GM12878 (cell line): Measurements from ENCODE around the gene CACTIN. TPM values are rescaled to one million over a fixed set of nuclear protein-coding genes. Genes with fewer than 3 reads are reported as not detected.

ENCODE experiments used
- ATAC-seq: fragments of 200-7000 bp; cut with Tn5 transposase; 3 replicates; pipeline ENCODE4 v1.9.1; 2020; ENCODE audit warnings: mild to moderate bottlenecking, moderate library complexity
- BruUV-seq: library from RNA; stranded (reverse); fragments of 400-500 nt; replicated peaks from 2 replicates; lab custom pipeline; 2021; lab: Mats Ljungman, UMichigan
- CTCF ChIA-PET: fragments of 300-600 bp; sonication (Branson Sonifier 250); formaldehyde crosslinking; extraction: SDS; loops from one replicate; lab custom pipeline; 2021; ENCODE audit warnings: inconsistent platforms; lab: Yijun Ruan, JAX
- POLR2A ChIA-PET: fragments of 350-600 bp; formaldehyde crosslinking; extraction: SDS; loops from one replicate; lab custom pipeline; 2021; ENCODE audit warnings: inconsistent platforms; lab: Charles Lee
- RAD21 ChIA-PET: fragments of 300-600 bp; sonication (Branson Sonifier 250); formaldehyde crosslinking; loops from one replicate; lab custom pipeline; 2023; ENCODE audit warnings: antibody characterized with exemption; ENCODE audit not compliant: unreplicated experiment; lab: Charles Lee
- SMC1A ChIA-PET: fragments of 300-600 bp; sonication (Branson Sonifier 250); formaldehyde crosslinking; loops from one replicate; lab custom pipeline; 2023; ENCODE audit not compliant: unreplicated experiment, uncharacterized antibody; lab: Charles Lee
- DNase-seq: peaks from one replicate; pipeline ENCODE4 v3.0.0-alpha.2; 2011; ENCODE audit warnings: low read depth, low spot score
- FAIRE-seq: peaks from 3 replicates; lab custom pipeline; 2011; peaks lifted over from hg19 to GRCh38; lab: Jason Lieb, UNC
- H2AFZ ChIP-seq: 2 replicates; pipeline ENCODE4 v1.6.0; 2011; ENCODE audit warnings: low read depth, low read length, control low read depth; ENCODE audit not compliant: control insufficient read depth
- H3K27ac ChIP-seq: 2 replicates; pipeline ENCODE4 v1.5.1; 2011; ENCODE audit warnings: control low read depth; ENCODE audit not compliant: control insufficient read depth, insufficient read depth
- H3K27me3 ChIP-seq, 2 experiments: replicated peaks in 1 of 2; 2 replicates each; pipeline versions ENCODE4 v1.6.0 to v1.6.1; 2011; ENCODE audit warnings: low read length in 1 of 2; ENCODE audit not compliant: control insufficient read depth in 2 of 2, insufficient read depth in 2 of 2
- H3K36me3 ChIP-seq, 2 experiments: 2 replicates each; pipeline ENCODE4 v1.5.1; 2011; ENCODE audit warnings: low read length in 1 of 2; ENCODE audit not compliant: control insufficient read depth in 2 of 2, insufficient read depth in 2 of 2
- H3K4me1 ChIP-seq: 2 replicates; pipeline ENCODE4 v1.6.1; 2011; ENCODE audit warnings: mild to moderate bottlenecking, low read length, moderate library complexity, mixed read lengths; ENCODE audit not compliant: control insufficient read depth, insufficient read depth
- H3K4me2 ChIP-seq: 2 replicates; pipeline ENCODE4 v1.6.0; 2011; ENCODE audit warnings: control low read depth; ENCODE audit not compliant: control insufficient read depth, insufficient read depth
- H3K4me3 ChIP-seq: fragments of 200-600 bp; sonication (generic); 2 replicates; pipeline ENCODE4 v1.5.1; 2016
- H3K79me2 ChIP-seq: 2 replicates; pipeline ENCODE4 v1.6.0; 2011; ENCODE audit warnings: low read length; ENCODE audit not compliant: control insufficient read depth, insufficient read depth
- H3K9ac ChIP-seq: 2 replicates; pipeline ENCODE4 v1.8.0; 2011; ENCODE audit warnings: low read length, control low read depth, mixed read lengths; ENCODE audit not compliant: control insufficient read depth, insufficient read depth
- H3K9me3 ChIP-seq: replicated peaks from 3 replicates; pipeline ENCODE4 v1.5.1; 2011; ENCODE audit warnings: mild to moderate bottlenecking, low read length; ENCODE audit not compliant: control insufficient read depth, insufficient read depth
- H4K20me1 ChIP-seq: 2 replicates; pipeline ENCODE4 v1.6.0; 2011; ENCODE audit not compliant: control insufficient read depth, insufficient read depth
- EP300 ChIP-seq, 2 experiments: fragments of 150-350 bp in 1 of 2; IDR thresholded peaks; 2 replicates each; pipeline ENCODE4 v1.6.1; 2011 to 2012; ENCODE audit warnings: low read depth in 2 of 2, low read length in 2 of 2, borderline replicate concordance in 1 of 2, improper control_type of control experiment in 1 of 2, inconsistent platforms in 1 of 2; ENCODE audit not compliant: control insufficient read depth in 1 of 2
- NFYB ChIP-seq: IDR thresholded peaks from 2 replicates; pipeline ENCODE4 v1.6.1; 2011; ENCODE audit warnings: low read depth, mild to moderate bottlenecking, low read length, improper control_type of control experiment, moderate library complexity; ENCODE audit not compliant: insufficient read depth
- POLR2A ChIP-seq: IDR thresholded peaks from 2 replicates; pipeline ENCODE4 v1.6.1; 2011; ENCODE audit warnings: low read depth, mild to moderate bottlenecking, low read length
- POLR2AphosphoS5 ChIP-seq: IDR thresholded peaks from 2 replicates; pipeline ENCODE4 v1.6.1; 2011; ENCODE audit warnings: mild to moderate bottlenecking, low read length, inconsistent platforms
- ZBTB4 ChIP-seq: fragments of 450-650 bp; formaldehyde crosslinking; IDR thresholded peaks from 2 replicates; pipeline ENCODE4 v1.4.0; 2022; ENCODE audit warnings: mild to moderate bottlenecking, moderate library complexity
- ZNF24 ChIP-seq: fragments of 450-650 bp; IDR thresholded peaks from 2 replicates; pipeline ENCODE4 v1.6.1; 2017; ENCODE audit warnings: antibody characterized with exemption, mild to moderate bottlenecking
- WGBS: methylation state at CpG from one replicate; pipeline ENCODE4 v1.1.6; 2016; ENCODE audit warnings: low lambda C conversion rate; ENCODE audit not compliant: insufficient replicate concordance, insufficient coverage; ENCODE audit errors: missing lambda C conversion rate; 5-methylcytosine and 5-hydroxymethylcytosine counted together
- in situ Hi-C: fragments of 300-500 bp; cut with MboI; formaldehyde crosslinking; loops from 9 replicates; pipeline ENCODE4 v1.14.3; 2018; ENCODE audit warnings: mixed read lengths
- intact Hi-C: fragments of 100-400 bp; cut with micrococcal nuclease; formaldehyde crosslinking; loops from one replicate; pipeline ENCODE4 v1.14.2; 2022; ENCODE audit not compliant: unreplicated experiment
- polyA plus RNA-seq, 11 experiments: library from polyadenylated mRNA; depleted of rRNA in 4 of 11; unstranded in 6 of 11; stranded (reverse) in 5 of 11; fragments of >200 nt; fragmentation: Nextera tagmentation in 4 of 11; fragmentation: Illumina TruSeq in 1 of 11; extraction: Ambion mirVana in 4 of 11; extraction: Trizol in 1 of 11; gene quantifications; 1 replicate in 1 of 11; 2 replicates in 10 of 11; pipeline versions ENCODE4 v1.2.1 to v1.2.3, GENCODE V29; 2011 to 2016; ENCODE audit warnings: inconsistent platforms in 2 of 11, missing spikeins in 2 of 11, low read depth in 1 of 11
- total RNA-seq, 4 experiments: library from RNA; depleted of rRNA in 3 of 4; stranded (reverse); fragments of >200 nt in 3 of 4; fragmentation: Illumina TruSeq in 1 of 4; extraction: Trizol in 1 of 4; gene quantifications; 2 replicates each; pipeline versions ENCODE4 v1.2.1 to v1.2.3, GENCODE V29; 2013 to 2021
- TF ChIP-seq, protein P1 (sequence below): IDR thresholded peaks from 2 replicates; pipeline ENCODE4 v1.6.1; 2012; ENCODE audit warnings: low read length, inconsistent platforms

The CACTIN gene
- total and polyA plus RNA-seq, 10 of the 15 experiments (the other 5 are each of a cell fraction or from before 2014, with no cell fraction given): 0.40 to 31.4 (median 12.5) TPM

DNA sequence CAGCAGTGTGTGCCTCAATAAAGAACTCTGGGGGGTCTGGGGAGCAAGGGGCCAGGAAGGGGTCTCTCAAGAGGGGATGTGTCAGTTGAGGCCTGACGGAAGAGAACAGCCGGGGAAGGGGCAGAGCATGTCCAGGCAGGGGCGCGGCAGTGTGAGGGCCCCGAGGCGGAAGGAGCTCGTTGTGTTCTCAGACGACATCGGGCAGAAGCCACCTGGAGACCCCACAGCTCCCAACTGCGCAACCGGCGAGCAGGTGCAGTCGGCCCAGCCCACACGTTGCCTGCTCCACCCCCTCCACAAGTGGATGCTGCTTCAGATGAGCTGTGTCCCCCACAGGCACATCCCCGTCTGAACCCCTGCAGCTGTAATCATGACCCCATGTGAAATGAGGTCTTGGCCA is 4.9 kb downstream of the CACTIN start (continued):
- no peak for TF ChIP-seq EP300 (IDR thresholded peaks at IDR 0.05; ENCODE audit: borderline replicate concordance in 1 of 2, control insufficient read depth in 1 of 2, low read depth in 2 of 2, low read length in 2 of 2)
- no peak for TF ChIP-seq NFYB
- TF ChIP-seq POLR2A: no peak

DNA sequence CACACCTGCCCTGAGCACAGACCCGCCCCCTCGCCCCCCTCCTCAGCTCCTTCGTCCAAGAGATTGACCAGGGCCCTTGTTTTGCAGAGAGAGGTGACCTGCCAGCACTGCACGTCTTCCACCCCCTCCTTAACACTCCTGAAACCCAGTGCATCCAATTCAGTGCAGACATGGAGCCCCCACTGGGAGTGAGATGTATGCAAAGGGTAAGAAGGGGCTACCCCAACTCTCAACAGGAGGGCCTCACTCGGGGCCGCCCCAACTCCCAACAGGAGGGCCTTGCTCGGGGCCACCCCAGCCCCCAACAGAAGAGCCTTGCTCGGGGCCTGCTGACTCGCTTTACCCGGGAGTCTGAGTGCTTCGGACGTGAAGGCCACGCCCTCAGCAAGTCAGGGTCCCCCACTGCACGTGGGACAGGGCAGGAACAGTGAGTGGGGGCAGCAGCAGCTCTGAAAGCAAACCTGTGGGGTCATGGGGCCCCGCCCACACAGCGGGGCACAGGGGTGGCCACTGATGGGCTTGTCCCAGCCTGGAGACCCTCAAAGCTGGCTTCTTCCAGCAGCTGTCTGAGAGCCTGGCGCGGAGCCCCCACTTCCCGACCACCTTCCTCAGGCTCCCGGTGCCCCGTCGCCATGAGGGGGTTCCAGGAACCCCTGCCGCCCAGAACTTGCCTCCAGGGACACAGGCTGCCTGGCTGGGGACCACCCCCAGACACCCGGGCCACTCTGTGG is 5.6 kb downstream of the CACTIN start:
- ChIA-PET SMC1A (no interaction called here), RAD21 (no interaction called here), CTCF (interaction anchor here (0.6 to 0.8 kb wide), 2 partner anchors 35 to 36 kb away, joined by 3 read pairs; partner anchors contain the start of gene GIPC3), POLR2A (no interaction called here)
- in situ Hi-C loops (no loop called here), intact Hi-C loops (no loop called here)
- Histone ChIP-seq H3K79me2 (peaks cover 14% of the 10 kb centered on the region), H3K36me3 (peaks cover 0 to 11% of the 10 kb centered on the region in 2 experiments; a peak in 3 of 4 replicates), H3K9me3 (no peaks in the 10 kb centered on the region), H4K20me1 (no peaks in the 10 kb centered on the region), H3K4me3 (no peak overlapping the region), H3K9ac (no peak overlapping the region), H3K4me1 (peaks cover 3% of the 10 kb centered on the region; the same call in 1 of the 2 replicates), H3K27ac (no peak overlapping the region), H3K4me2 (no peak overlapping the region), H3K27me3 (no peaks in the 10 kb centered on the region), H2AFZ (no peak overlapping the region)
- DNase-seq: no peak
- 88% methylated on average over 24 of the region's 24 CpGs for WGBS
- TF ChIP-seq POLR2AphosphoS5: no peak
- TF ChIP-seq, protein P1, sequence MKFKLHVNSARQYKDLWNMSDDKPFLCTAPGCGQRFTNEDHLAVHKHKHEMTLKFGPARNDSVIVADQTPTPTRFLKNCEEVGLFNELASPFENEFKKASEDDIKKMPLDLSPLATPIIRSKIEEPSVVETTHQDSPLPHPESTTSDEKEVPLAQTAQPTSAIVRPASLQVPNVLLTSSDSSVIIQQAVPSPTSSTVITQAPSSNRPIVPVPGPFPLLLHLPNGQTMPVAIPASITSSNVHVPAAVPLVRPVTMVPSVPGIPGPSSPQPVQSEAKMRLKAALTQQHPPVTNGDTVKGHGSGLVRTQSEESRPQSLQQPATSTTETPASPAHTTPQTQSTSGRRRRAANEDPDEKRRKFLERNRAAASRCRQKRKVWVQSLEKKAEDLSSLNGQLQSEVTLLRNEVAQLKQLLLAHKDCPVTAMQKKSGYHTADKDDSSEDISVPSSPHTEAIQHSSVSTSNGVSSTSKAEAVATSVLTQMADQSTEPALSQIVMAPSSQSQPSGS: no peak
- TF ChIP-seq ZNF24: no peak
- no peak for TF ChIP-seq ZBTB4 (CRISPR knock-in tag)
- FAIRE-seq: no peak
- ATAC-seq: no peak
- BruUV-seq: no TSS peak
